KG1 (cell line): ENCODE data around the gene CCHCR1.

Source experiments
- DNase-seq: peaks from one replicate; lab custom pipeline; 2025; lab: John Stamatoyannopoulos, UW

CCHCR1 gene

DNA sequence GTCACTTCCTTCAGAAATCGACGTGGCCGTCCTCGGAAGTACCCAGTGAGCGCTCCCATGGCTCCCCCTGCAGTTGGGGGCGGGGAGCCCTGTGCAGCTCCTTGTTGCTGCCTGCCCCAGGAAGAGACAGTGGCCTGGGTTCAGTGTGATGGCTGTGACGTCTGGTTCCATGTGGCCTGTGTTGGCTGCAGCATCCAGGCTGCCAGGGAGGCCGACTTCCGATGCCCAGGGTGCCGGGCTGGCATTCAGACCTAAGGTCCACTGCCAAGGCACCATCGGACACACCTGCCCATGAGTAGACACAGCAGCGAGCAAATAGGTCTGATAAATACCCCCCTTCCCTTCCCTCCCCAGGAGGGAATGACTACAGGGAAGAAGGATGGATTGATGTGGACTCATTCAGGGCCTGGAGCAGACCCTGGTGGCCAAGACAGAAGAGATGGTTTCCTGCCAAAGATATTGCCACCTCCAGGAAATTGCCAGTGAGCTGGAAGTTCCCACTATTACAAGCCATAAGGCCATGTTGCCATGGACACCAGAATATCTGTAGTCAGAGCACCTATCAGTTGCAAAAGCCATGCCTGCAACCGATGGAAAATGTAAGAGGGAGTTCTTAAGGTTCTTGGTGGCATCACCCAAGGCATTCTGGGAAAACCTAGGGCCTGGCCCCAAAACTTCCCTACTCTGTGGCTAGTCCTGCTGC, 5.0 kb upstream of the CCHCR1 start:
- DNase-seq, result no peak

- DNase-seq, result no peak
Observed at GRCh38 chr6:31161216-31162126, 3.9 kb upstream of the CCHCR1 start.

- DNase-seq, result no peak
Observed at GRCh38 chr6:31158863-31159855, 1.6 kb upstream of the CCHCR1 start.

- peak; percentile 97 for DNase-seq
Observed at GRCh38 chr6:31158140-31158862, 699 bp upstream of the CCHCR1 start, which contains the start of gene TCF19. TSS of gene TCF19 (plus strand) at chr6:31158589. CDS start at chr6:31159470, 881 bp downstream.

- no peak for DNase-seq
Observed at GRCh38 chr6:31156641-31157040, 961 bp downstream of the CCHCR1 start.

DNA sequence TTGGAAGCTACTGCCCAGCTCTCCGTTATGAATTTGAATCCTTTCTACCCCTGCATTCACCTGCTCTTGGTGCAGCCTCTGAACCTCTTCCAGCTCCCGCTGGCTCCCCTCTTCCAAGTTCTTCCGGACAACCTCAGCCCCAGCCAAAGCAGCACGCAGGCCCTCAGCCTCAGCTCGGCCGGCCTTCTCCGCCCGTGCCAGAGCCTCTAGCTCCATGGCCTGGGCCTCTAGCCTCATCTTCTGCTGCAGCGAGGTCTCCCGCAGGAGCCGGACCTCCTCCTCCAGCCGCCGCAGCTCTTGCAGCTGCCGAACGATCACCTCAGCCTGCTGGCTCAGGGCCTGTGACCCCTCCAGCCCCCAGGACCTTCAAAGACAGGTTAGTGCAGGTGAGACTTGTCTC, 3.2 kb downstream of the CCHCR1 start:
- DNase-seq, result no peak

- DNase-seq, result no peak
Observed at GRCh38 chr6:31152781-31153180, 4.8 kb downstream of the CCHCR1 start.

GRCh38 chr6:31149827-31150447, 7.7 kb downstream of the CCHCR1 start:
- DNase-seq, result no peak

GRCh38 chr6:31145386-31145785, 12.2 kb downstream of the CCHCR1 start:
- DNase-seq, result no peak

GRCh38 chr6:31144970-31145340, 12.6 kb downstream of the CCHCR1 start:
- no peak for DNase-seq

DNA sequence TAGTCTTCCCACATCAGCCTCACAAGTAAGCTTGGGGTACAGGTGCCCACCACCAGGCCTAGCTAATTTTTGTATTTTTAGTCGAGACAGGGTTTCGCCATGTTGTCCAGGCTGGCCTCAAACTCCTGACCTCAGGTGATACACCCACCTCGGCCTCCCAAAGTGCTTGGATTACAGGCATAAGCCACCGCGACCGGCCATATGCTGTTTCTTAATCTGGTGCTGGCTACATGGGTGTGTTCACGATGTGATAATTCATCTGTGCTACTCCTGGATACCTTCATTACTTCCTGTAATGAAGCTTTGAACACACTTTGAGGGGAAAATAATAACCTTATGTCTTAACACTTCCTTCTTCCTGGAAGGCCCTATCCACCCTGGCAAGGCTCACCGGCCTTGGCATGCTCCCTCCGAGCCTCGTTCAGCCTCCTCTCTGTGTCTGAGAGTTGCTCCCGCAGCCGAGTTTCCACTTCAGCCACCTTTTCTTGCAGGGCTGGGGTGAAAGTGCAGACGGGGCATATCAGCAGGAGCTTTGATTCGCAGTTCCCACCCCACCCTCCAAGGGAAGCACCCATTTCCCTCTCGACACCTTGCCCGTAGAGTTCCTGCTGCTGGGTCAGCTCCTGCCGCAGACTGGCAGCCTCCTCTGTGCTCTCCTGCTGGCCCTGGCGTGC, 13.2 kb downstream of the CCHCR1 start:
- DNase-seq, result no peak

DNA sequence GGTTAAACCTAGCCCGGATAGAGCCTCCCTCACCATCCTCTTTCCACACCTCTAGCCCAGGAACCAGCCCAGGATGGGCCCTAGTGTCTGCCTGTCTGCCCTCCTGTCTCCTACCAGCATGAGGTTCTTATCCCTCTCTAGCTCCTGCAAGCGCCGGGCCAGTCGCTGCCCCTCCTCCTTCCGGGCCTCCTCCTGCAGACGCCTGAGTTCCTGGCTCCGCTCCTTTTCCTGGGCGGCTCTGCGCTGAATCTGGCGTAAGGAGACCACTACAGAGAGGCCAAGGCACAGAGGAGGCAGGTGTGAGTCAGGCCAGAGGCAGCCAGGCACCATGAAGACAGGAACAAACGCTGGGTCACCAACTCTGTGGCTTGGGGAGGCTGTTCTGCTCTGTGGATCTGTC, 14.5 kb downstream of the CCHCR1 start:
- no peak for DNase-seq

GRCh38 chr6:31142361-31142761, 15.2 kb downstream of the CCHCR1 start:
- no peak for DNase-seq

DNA sequence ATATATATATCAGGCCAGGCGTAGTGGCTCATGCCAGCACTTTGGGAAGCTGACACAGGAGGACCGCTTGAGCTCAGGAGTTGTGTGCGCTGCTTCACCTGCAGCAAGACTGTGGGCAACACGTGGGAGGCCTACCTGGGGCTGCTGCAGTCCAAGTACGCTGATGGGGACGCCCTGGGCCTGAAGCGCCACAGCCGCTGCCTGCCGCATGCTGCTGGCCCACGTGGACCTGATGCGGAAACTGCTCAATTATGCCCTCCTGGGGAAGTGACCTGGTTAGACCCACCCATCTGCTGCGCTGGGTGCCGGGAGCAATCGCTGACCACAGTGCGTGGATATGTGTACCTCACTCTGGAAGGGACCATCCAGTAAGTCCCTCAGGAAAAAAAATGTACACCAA, 17.0 kb downstream of the CCHCR1 start:
- no peak for DNase-seq

DNA sequence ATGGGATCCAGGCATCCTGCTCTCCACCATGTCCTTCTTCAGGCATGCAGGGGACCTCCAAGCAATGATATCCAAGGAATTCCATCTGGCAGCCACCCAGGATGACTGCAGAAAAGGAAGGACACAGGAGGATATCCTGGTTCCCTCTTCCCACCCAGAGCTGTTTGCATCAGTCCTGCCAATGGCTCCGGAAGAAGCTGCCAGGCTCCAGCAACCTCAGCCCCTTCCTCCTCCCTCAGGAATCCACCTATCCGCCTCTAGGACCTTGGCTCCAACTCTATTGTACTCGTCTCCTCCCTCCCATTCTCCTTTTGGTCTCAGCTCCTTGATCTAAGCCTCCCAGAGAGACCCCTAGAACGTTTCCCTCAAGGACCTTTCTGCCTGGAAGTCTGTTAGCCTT, 18.0 kb downstream of the CCHCR1 start:
- DNase-seq, result no peak

DNA sequence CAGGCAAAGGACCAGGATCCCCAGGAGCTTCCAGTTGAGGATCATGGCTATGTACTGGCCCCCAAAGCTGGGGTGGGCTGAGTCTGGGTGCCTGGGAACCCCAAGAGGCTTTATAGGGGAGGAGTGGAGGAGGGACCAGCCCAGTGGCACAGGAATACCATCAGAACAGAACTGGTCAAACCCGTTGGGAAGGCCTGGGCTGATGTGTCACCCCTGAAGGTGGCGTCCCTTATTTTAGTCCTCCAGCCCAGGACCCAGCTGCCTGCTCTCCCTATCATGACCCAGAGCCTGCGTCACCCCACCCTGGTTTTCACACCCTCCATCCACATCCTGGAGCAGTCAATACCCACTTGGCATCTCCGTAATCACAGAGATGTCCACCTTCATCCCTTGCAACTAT, 18.6 kb downstream of the CCHCR1 start, which contains the start of gene PSORS1C2:
Gene PSORS1C2 (minus strand): TSS at position 85 of the 400 bp plus-strand sequence. CDS start 40 bp downstream, at position 45.
- DNase-seq, result no peak

- DNase-seq, result no peak
Observed at GRCh38 chr6:31135710-31136109, 21.9 kb downstream of the CCHCR1 start.

DNA sequence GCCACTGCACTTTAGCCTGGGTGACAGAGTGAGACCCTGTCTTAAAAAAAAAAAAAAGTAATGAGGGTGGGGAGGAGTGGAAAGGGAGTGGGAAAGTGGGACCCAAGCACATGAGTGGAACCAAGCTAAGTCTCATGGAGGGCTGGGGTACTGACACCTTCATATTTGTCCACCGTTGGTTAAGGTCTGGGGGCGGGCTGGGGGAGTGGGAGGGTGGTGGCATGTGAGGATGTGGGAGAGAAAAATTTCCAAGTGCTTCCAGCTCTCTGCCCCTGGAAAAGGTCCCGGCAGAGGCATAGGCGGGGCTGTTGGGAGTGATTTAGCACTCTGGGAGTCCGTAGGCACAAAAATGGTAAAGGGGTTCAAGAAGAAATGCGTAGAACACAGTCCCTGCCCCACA, 24.8 kb downstream of the CCHCR1 start:
- no peak for DNase-seq

DNA sequence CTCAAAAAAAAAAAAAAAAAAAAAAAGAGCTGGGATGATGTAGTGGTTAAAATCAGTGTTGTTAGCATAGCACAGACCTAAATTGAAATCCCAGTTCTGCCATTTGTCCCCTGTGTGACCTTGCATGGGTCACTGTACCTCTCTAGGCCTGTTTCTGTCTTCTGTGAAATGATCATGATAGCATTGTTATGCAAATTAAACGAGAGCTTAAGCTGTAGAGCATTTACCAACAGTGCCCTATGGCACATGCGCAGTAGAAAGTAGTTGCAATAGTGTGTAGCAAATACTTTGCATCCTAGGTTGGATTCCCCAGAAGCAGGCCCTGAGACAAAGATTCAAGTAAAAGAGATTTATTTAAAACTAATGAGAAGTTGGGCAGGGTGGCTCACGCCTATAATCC, 26.0 kb downstream of the CCHCR1 start:
- DNase-seq, result no peak

DNA sequence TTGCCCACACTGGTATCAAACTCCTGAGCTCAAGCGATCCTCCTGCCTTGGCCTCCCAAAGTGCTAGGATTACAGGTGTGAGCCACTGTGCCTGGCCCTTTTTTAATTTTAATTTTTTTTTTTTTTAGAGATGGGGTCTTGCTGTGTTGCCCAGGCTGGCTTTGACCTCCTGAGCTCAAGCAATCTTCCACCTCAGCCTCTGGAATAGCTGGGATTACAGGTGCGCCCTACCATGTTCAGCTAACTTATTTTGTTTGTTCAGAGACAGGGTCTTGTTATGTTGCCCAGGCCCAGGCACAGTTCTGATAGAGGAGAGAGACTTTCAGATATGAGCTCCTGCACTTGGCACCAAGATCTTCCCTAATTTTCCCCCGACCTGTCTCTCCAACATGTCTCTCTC, 26.9 kb downstream of the CCHCR1 start:
- DNase-seq, result no peak
